Stimulated activated CD8-positive, alpha-beta memory T cell treated with anti-CD3 and anti-CD28 coated beads, Interleukin-4, amount 100 ng/mL, for 4 hours (primary cell): Measurements from ENCODE around the gene SEPTIN8.

ENCODE experiments used
- DNase-seq, 2 donors: peaks; one replicate each; pipeline ENCODE4 v3.0.0-alpha.2; 2020; ENCODE audit warnings: low read depth in 2 of 2, low spot score in 1 of 2

SEPTIN8 gene

DNA sequence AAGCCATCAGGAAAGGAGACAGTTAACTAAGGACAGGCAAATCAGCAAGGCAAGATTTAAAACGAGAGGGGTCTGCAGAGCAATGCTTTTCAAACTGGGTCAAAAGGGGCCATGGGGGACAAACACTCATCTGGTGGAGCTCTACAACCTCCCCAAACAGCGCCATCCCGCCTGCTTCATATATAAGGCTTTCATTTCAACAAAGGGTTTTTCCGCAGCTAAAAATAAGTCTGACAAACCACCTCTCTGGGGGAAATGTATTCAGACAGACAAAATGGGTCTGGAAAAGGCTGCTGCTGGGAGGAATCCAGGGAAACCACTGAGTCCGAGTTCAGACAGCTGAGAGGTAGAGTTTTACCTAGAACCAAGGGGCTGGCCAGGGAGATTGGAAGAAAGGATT lies 8.3 kb upstream of the SEPTIN8 start:
- no peak for DNase-seq

DNA sequence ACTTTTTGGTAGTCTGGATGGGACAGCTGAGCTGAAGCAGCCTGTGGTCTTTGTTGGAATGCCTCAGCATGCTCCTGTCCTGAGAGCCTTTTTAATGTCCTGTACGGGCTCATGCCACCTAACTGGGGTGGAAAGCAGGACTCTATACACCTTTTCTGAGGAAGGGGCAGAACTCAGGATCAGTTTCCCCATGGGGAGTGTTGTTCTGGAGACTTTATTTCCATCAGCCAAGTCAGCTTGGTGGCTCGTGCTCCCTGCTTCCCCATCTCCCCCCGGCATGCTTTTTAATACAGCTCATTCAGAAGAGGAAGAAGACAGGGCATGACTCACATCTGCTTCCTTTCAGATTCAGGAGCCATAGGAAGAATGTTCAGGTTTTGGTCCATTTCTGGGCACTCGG lies 5.1 kb upstream of the SEPTIN8 start:
- DNase-seq, result no peak

DNA sequence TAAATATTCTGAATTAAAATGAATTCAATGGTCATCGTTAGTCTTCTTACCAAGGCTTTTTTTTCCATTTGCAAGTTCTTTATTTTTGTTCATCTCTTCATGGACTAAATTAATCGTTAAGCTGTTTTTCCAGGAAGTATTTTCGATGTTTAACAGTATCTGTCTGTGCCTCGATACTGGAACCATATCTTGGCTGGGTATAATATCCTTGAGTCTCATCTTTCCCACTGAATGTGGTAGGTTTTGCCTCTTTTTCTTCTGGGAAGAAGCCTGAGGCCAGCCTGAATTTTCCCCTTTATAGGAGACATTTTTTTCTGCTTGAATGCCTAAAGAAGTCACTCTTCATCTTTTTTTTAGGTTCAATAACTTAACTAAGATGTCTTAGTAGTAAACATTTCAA lies 4.0 kb upstream of the SEPTIN8 start:
- no peak for DNase-seq

DNA sequence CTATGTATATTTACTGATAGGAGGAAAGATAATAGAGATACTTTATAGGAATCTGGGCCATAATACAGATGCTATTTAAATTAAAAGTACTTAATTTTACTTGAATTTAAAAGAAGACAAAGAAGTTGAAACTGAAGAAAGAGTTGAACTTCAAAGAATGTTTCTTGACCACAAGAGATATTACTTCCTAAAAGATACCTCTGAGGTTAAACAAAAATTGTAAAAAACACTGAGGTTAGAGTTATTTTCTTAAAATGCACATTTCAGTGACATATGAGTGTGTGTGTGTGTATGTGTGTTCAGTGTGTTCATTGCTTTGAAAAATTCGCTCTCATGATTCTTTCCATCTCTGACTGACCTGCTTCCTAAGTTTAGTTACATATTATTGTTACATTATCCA lies 3.5 kb upstream of the SEPTIN8 start:
- DNase-seq, result no peak

DNA sequence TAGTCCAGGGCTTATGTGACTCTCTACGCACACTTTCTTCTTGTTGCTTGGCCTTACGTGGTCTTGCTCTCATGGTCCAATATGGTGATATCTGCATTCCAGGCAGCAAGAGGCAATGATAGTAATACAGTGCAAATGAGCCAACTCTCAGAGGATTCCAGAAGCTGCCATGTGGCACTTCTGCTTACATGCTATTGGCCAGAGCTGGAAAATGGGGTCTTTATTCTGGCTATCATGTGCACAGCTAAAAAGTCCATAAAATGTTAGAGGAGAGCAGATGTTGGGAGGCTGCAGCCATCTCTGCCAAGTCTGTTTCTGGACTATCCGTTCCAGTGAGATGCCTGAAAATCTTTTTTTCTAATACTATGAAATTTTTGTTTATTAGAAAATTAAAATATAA lies 2.9 kb upstream of the SEPTIN8 start:
- no peak for DNase-seq

DNA sequence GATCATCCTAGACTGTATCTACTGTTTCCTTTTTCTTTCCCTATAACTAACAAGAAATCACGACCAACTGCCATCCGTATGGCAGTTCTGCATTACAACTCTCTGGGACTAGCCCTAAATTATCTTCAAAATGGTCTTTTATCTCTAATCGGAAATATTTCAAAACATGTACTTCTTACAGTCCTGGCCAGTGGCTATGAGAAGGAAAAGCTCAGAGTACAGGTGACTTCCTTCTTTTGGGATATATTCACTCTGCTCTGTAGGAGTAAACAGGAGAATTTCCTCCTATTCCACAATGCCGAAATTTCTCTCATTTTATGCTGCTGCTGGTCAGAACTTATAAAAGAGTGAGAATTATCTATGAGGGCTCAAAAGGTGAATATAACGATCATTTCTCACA lies 1.8 kb upstream of the SEPTIN8 start:
- no peak for DNase-seq

DNA sequence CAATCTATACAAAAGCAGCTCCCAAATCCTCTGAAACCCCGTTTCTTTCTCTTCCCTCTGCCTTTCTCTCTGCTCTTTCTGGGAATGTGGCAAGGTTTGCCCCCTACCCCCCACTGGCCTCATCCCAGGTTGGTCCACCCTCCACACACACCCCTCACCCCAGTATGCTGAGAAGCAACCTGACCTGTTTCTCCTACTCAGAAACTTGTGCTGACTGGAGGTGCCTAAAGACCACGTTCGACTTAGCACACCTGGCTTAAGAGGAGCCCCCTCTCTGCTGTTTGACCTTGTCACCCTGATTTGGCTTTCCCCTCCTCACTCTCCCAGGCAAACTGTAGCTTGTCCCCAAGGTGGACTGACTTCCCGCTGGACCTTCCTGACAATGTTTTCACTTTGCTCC lies 1.1 kb upstream of the SEPTIN8 start:
- no peak for DNase-seq

DNA sequence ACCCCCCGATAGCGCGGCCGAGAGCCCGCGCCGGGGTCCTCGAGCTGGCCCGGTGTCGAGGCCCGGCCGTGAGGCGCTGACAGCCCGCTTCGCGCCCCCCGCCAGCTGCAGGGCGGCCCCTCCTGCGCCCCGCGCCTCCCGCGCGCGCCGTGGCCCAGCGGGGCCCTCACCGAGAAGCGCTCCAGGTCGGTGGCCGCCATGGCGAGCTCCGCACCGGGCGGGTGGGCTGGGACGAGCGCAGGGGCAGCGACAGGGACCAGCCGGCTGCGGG lies 166 bp downstream of the SEPTIN8 start:
- DNase-seq, result no peak

DNA sequence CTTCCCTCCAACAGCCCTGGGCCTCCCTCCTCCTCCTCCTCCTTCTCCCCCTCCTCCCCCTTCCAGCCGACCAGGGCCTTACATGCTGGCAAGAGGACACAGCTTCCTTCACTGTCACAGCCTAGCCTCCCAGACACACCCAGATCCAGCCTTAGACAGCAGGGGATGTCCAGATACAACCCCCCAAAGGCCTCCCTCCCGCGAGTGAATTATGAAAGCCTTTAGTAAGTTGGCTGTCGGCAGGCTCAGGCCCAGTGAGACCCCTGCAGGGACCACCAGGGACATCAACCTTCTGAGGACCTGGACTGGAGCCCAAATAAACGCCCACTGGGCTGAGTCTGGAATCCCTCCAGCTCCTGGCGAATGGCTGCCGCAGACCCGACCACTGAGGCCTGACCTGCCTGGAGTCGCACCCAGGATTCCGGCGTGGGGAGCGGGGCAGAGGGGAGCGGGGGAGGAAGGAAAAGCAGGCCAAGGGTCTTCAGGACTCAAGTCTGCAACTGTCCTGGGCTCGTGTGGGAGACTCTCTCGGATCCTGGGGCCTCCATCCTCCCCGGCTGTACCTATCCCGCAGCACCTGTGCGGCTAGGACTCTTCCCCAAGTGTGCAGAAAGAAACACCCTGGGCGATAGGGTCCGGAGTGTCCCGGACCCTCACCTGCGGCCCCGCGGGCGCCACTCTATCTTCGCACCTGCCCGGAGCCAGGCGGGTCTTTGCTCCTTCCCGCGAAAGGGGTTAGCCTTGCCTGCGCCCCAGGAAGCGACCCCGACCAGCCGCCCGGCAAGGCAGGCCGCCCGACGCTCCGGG lies 705 bp downstream of the SEPTIN8 start:
- DNase-seq, result no peak

DNA sequence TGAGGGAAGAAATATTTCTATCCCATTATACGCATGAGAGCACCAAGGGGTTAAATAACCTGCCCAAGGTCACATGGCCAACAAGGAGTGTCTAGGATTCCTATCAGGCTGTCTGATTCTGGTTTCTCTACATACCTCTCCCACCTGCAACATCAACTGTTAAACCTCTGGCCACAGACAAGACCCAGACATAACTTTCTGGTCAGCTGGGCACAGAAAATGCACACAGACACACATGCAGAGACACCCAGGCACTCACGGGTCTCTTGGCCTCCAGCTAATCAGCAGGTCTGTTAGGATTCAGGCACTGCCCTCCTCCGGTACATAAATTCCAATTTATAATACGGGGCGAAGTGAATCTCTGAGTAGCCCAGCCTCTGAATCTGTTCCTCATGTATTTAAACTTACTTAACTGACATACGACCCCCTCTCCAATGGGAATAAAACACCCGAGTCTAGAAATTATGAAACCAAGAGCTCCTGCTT lies 1.5 kb downstream of the SEPTIN8 start:
- DNase-seq, result no peak

DNA sequence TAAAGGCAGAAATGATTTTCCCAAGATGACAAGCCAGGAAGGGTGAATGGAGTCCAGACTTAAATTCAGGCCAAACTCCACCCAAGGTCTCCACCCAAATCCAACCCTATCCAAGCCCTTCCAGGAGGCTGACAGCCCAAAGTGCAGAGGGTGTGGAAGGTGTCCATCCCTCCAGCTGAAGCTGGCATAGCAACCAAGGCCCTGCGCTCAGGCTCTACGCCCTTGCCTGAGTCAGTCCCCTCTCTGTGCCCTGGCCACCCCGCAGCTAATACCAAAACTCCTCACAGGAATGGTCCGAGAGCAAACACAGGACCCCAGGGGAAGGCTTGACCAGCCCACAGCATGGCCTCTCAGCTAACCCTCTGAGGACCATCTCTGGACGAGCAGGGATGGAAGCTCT lies 2.1 kb downstream of the SEPTIN8 start:
- no peak for DNase-seq

DNA sequence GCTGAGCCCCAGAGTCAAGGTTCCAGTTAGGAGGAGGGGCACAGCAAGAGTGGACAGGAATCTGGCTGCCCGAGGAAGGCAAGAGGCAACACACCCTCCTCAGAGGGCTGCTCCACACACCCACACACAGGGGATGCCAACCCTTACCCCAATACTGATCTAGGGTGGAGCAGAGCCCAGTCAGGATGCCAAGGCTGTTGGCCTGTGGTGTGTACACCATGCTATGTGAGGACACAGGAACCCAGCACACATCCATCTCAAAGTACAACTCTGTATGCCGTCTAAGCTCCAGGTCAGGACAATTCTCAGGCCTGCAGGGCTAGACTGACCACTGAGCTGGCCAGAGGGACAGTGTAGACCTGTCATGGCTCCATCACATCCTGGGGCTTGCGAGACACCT lies 2.6 kb downstream of the SEPTIN8 start:
- no peak for DNase-seq

DNA sequence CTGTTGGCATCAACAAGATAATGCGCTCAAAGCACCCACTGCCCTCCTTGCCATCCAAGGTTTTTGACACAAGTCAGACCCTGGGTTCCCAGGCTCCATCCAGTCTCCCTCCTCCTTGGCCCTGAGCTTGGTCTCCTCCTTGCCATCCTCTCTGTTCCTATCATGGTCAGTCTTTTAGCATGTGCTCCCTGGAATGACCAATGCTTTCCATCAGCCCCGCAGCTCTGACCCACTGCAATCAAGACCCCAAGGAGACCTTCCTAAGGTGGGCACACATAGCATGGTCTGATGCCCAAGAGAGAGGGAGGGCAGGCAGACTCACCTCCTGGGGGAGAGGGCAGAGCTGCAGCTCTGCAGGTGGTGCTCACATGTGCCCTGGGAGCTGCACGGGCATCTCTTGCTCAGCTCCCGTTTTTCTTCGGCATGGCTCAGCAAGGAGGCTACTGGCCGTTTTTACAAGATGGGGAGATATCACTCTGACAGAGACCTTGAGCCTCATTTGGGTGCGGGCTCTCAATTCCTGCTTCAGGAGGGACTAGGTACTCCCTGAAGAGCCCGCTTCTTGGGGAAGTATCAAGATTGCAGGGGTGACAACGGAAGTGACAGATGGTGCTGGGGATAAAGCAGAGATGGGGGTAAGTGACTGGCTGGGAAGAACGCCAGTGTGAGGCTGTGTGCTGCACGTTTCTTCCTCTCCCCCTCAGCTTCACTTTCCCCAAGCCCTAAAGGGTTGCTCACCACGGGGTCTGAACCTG lies 3.3 kb downstream of the SEPTIN8 start:
- no peak for DNase-seq

DNA sequence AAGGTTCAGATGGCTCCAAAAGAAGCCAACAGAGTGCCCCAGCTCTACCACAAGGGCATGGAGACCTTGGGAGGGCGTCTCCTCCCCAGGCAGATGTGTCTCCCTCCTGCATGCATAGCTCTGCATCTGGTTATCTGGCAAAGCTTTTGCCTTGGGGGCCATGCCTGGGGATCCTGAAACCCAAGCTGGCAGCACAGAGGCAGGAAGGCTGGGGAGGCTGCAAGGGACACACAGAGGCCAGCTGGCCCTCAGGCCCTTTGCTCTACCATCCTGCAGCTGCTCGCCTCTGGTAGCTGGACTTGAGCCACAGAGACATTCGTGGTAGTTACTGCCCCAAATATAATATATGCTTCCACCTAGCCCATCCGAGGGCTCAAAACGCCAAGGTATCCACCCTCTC lies 3.9 kb downstream of the SEPTIN8 start:
- no peak for DNase-seq

DNA sequence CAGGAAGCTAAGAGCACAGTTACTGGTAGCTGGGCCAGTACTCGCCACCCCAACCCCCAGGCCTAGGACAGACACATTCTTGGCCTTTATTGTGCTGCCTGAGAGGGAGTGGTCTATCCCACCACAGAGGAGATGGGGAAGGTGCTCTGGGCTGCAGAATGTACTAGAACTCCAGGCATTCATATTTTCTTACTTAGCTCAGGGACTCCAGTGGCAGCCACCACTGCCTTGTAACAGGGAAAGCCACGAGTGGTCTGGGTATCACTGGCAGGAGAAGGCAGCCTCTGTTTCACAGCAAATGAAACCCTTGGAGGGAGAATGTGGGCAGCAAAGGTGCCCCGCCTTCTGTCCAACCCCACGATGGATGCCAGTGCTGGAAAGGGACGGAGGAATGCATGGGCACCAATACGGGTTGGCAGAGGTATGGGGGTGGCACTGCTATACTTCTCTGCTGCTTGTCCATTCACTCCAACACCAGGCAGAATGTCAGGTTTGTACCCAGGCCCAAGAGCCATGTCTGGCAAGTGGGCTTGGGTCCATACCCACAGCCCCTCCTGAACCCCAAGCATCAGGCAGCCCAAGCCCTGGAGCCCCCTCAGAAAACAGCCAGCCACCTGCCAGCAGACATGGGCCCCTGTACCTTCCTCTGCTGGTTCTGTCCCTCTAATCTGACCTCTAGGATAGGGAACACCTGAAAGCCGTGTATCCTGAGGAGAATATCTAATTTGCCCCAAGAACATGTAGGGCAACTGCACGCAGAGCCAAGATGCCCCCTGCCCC lies 4.6 kb downstream of the SEPTIN8 start:
- no peak for DNase-seq

DNA sequence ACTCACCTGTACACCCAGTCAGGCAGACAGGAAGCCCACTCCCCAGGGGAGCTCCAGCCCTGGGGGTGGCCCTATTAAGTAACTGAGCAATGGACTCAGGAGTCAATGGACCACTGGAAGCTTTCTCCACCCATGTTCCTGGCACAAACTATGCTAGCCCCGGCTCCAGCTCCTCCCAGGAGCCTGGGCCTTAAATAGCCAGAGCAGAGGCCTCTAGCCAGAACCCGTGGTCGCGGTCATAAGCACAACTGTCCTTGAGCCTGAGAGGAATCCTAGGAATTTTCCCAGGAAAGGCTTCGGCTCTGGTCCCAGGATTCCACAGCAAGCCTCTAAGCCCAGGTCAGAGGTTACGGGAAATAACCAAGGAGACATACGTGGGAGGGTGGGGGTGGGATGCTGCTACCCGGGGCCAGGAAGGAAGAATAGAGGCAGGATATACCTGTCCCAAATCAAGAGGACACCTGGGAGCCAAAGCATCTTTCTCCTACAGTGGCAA lies 5.5 kb downstream of the SEPTIN8 start:
- DNase-seq, result no peak

DNA sequence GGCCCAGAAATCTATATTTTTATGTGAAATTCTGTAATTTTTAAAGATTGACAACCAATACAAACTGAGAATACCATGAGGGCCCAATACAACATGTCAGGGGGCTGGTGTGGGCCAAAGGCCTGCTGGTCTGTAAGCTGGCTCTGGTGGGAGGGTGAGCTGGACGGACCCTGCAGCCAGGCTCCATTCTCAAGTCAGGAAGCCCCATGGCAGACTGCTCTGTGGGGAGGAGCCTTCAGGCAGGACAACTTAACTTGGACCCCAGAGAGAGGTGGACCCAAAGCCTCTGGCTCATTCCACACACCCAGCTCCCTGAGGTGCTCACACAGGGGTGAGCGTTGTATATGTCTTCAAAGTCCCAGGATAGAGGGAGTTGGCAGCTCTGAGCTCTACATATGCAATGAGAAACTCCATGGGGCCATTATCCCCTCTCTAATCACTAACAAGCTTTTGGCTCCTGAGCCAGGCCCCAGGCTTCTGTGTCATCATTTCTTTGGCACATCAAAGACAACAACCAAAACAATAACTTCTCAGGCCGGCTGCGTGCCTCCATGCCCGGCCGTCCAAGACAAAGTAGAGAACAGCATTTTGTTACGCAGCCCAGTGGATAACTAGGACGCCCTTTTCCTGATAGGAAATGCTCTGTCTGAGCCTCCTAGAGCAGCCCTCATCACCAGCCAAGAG lies 6.4 kb downstream of the SEPTIN8 start:
- no peak for DNase-seq

DNA sequence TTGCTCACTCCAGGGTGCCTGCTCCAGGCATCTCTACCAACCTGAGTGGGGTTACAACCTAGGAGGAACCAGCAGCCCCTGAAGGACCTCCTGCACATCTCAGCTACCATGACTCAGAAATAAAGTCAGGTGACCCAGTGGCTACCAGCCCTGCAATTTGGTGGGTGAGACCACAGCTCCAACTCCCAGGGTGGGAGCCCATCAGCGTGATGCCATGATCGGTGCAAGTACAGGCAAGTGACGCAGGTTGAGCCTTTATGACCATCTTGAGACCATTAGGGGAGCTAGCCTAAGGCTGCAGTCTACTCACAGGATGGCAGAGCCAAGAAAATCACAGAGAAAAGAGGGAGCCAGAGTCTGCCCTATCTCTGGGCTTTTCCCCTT lies 8.6 kb downstream of the SEPTIN8 start:
- DNase-seq, result no peak

DNA sequence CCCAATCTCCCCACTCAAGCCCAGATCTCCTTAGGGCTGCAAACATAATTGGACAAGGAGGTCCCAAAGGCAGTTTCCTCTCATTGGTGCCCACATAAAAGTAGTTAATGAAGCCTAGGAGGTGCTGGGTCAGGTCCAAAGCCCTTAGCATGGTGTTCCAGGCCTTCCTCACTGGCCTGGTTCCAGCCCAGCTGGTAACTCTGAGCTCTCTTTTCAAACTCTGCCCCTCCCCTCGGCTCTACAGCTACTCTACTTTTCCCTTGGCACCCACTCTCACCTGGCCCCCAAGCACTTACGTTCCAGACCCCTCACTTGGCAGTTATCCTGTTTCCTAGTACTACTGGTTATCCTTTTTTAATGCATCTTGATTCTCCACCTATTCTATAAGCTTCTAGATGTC lies 9.9 kb downstream of the SEPTIN8 start:
- no peak for DNase-seq

DNA sequence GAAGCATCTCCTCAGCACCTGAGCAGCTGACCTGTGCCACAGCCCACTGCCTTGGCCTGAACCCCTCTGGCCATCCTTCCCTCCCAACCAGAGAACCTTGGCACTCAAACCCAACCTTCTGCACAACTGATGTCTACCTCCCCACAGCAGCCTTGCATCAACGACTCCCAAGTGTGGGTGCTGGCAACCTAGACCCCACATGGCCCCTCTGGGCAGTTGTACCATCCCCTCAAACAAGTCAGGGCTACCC lies 10.3 kb downstream of the SEPTIN8 start:
- no peak for DNase-seq

DNA sequence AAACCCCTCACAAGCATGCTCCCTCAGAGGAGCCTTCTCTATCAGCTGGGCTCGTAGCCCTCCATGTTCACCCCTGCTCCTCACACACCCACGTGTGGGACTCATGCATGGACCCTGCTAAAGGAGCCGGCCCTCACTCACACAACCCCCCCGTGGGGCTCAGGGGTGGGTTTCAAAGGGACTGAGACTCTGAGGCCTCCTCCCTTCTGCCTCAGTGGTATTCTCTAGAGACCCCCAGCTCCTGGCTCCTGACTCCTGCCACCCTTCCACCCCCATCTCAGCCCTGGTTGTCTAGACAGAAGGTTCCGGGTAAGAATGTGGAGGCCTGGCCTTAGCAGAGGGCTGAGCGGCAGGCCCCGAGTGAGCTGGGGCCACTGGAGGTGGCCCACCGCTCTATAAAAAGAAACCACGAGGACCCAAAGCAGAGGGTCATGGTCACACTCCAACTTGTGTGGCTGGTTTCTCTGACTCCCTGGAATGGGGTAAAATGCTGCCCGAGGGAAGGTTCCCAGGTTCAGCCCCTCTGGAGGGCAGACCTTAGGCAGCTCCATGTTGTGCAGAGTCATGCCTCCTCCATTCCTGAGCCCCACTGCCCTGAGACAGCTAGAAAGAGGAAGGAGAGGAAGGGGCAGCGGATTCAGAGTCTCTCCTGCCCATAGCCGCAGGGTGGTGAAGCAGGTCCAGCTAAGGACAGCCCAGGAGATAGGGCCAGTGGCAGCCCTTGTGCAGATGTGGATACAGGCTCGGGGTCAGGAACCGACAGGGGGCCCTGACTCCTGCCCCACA lies 10.8 kb downstream of the SEPTIN8 start:
- no peak for DNase-seq
